Fibroblast of mammary gland (primary cell): ENCODE results near the gene FHIP1B.

Source experiments
- DNase-seq: peaks from one replicate; pipeline ENCODE4 v3.0.0-alpha.2; 2010; ENCODE audit warnings: low read depth
- H3K4me3 ChIP-seq: 2 replicates; pipeline ENCODE4 v1.5.1; 2011; ENCODE audit warnings: low read depth, mild to moderate bottlenecking, low read length, moderate library complexity; ENCODE audit not compliant: control insufficient read depth
- CTCF ChIP-seq: conservative IDR thresholded peaks from 2 replicates; pipeline ENCODE4 v1.5.1; 2011; ENCODE audit warnings: low read depth, low read length, inconsistent platforms; ENCODE audit not compliant: control insufficient read depth, insufficient read depth

The FHIP1B gene

GRCh38 chr11:6229911-6230310, 4.5 kb downstream of the FHIP1B start:
- no peak for TF ChIP-seq CTCF
- DNase-seq = no peak
- H3K4me3 ChIP-seq = no peak overlapping the region

DNA sequence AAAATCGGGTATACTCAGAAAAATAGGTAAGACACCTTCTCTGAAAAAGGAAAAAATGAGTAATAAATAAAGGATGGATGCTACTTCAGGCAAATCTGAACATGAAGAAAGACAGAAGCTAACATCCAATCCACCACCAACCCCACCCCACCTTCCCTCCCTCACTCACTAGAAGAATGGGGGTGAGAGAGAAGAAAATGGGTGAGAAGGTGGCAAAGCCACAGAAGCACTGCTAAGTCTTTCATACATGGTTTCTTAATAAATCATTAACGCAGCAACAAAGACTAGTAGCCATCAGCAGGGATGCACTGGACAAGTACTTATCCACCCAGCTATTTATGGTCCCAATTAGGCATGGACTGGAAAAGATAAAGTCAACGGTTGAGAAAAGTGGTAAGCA, 5.9 kb downstream of the FHIP1B start:
- H3K4me3 ChIP-seq = no peak overlapping the region
- no peak for DNase-seq
- no peak for TF ChIP-seq CTCF

DNA sequence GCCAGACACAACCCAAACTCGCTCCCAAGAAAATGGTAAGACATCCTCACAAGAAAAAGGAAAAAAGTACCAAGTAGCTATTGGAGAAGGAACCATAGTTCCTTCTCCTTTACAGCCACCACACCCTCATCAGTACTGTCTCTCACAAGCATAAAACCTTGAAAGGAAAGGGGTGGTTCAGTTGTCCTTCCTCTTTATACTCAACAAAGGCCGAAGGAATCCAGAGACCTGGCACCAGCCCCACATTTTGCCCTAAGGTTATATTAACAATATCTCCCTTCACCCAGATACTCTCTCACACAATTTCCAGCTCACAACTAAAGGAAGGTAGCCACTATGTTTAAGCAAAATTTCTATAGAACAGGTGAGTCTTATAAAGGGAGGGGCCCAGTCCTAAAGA, 8.5 kb downstream of the FHIP1B start:
- H3K4me3 ChIP-seq = no peak overlapping the region
- no peak for TF ChIP-seq CTCF
- no peak for DNase-seq

DNA sequence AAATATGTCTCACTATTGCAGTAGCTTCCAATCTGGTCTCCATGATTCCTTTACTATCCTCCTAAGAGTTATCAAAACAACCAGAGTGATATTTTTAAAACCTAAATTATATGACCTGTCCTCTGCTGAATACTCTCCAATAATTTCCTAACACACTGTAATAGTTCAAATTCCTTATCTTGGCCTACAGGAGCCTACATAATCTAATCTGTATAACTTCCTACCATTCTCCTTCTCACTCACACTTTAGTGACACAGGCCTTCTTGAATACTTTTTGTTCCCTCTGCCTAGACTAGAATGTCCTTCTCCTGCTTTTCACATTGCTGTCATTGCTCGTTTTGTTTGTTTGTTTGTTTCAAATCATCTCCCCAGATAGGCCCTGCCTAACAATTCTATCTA, 9.4 kb downstream of the FHIP1B start:
- no peak for TF ChIP-seq CTCF
- no peak overlapping the region for H3K4me3 ChIP-seq
- no peak for DNase-seq

DNA sequence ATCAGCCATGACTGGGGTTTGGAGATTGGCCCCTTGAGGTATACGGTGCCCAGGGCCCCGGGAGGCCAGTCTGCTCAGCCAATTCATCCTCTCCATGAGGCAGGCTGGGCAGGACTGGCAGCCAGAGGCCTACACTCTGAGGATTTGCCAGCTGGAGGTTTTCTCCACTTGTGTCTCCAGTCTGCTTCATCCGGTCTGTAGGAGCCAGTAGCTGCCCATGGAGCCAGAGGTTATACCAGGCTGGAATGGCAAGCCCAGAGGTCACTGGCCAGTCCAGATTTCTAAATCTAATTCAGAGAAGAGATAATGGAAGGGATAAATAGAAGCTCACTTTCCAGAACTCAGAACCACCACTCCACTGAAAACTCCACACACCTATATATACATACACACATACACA, 10.0 kb downstream of the FHIP1B start:
- TF ChIP-seq CTCF = no peak
- H3K4me3 ChIP-seq = no peak overlapping the region
- DNase-seq = no peak

GRCh38 chr11:6223854-6224253, 10.6 kb downstream of the FHIP1B start:
- TF ChIP-seq CTCF = no peak
- no peak overlapping the region for H3K4me3 ChIP-seq
- no peak for DNase-seq

DNA sequence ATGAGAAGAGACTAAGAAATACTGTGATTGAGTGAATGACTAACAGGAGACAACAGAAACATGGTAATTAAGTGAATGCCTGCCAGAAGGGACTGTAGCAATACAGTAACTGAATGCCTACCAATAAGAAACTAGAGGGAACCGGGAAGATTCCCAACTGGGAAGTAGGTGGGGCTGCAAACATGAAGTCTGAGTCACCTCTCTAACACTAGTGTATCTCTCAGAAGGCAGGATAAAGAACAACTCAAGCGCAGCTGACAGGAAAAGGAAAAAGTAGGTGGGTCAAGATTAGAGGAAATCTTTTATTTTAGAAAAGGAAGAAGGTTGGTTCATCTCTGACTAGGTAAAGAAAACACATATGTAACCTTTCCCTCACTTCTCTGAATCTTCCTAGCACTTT, 15.1 kb downstream of the FHIP1B start:
- DNase-seq = peak; percentile 96
- H3K4me3 ChIP-seq = no peak overlapping the region
- TF ChIP-seq CTCF = no peak
